ENCODE measurements around the gene UBC.

GRCh38 chr12:124949779-124950728 is 35.6 kb upstream of the UBC start:
- TF ChIP-seq CTCF (IDR thresholded peaks at IDR 0.05) (no peak), POLR2A (IDR thresholded peaks at IDR 0.05) (no peak)
